WTC11 (cell line): Measurements from ENCODE around the gene HID1. TPM values are rescaled to one million over a fixed set of nuclear protein-coding genes. Genes with fewer than 3 reads are reported as not detected.
"Not testable (repeated sequence)": the region's sequence is repeated elsewhere in the genome, so short reads cannot be mapped to it uniquely, and the experiment has no call there.

Experiments
- ATAC-seq: fragments of 200-7000 bp; cut with Tn5 transposase; 2 replicates; pipeline ENCODE4 v1.10.0; 2021; ENCODE audit warnings: mild to moderate bottlenecking, moderate library complexity
- CTCF ChIA-PET: fragments of 300-600 bp; sonication (Branson Sonifier 250); formaldehyde crosslinking; loops from one replicate; lab custom pipeline; 2021; ENCODE audit warnings: antibody characterized with exemption; lab: Charles Lee
- POLR2A ChIA-PET: fragments of 350-600 bp; sonication (Branson Sonifier 250); formaldehyde crosslinking; loops from one replicate; lab custom pipeline; 2021; ENCODE audit warnings: antibody characterized with exemption; lab: Charles Lee
- DNase-seq: peaks from one replicate; pipeline ENCODE4 v3.0.0; 2021; ENCODE audit warnings: low spot score
- H3K27ac Mint-ChIP-seq: 2 replicates; pipeline ENCODE4 v1.8.0; 2021; ENCODE audit warnings: mixed read lengths
- H3K27me3 Mint-ChIP-seq: 2 replicates; pipeline ENCODE4 v1.8.0; 2021; ENCODE audit warnings: low read depth, mild to moderate bottlenecking, moderate library complexity, mixed read lengths
- H3K36me3 Mint-ChIP-seq: 2 replicates; pipeline ENCODE4 v1.8.0; 2021; ENCODE audit warnings: mixed read lengths
- H3K4me1 Mint-ChIP-seq: 2 replicates; pipeline ENCODE4 v1.8.0; 2022; ENCODE audit warnings: mixed read lengths
- H3K4me3 Mint-ChIP-seq: 2 replicates; pipeline ENCODE4 v1.8.0; 2021; ENCODE audit warnings: mild to moderate bottlenecking, moderate library complexity, mixed read lengths
- H3K9me3 Mint-ChIP-seq: 2 replicates; pipeline ENCODE4 v1.8.0; 2021; ENCODE audit warnings: mixed read lengths
- E2F5 ChIP-seq: sonication (generic); formaldehyde crosslinking; IDR thresholded peaks from 2 replicates; pipeline ENCODE4 v1.8.1; 2022; ENCODE audit warnings: mild to moderate bottlenecking, moderate library complexity, missing genetic modification reagents
- GTF2I ChIP-seq: fragments of 250-450 bp; sonication (Bioruptor Pico); conservative IDR thresholded peaks from 2 replicates; pipeline ENCODE4 v1.4.0; 2021; ENCODE audit warnings: mild to moderate bottlenecking
- HMGA2 ChIP-seq: fragments of 250-450 bp; sonication (Bioruptor Pico); IDR thresholded peaks from 2 replicates; pipeline ENCODE4 v1.4.0; 2021; ENCODE audit warnings: mild to moderate bottlenecking, moderate library complexity
- JUN ChIP-seq: sonication (generic); formaldehyde crosslinking; IDR thresholded peaks from 2 replicates; pipeline ENCODE4 v1.8.0; 2023; ENCODE audit warnings: mild to moderate bottlenecking, missing genetic modification reagents
- MAX ChIP-seq: sonication (generic); formaldehyde crosslinking; IDR thresholded peaks from 2 replicates; pipeline ENCODE4 v1.8.0; 2022; ENCODE audit warnings: mild to moderate bottlenecking, missing genetic modification reagents
- MLX ChIP-seq: sonication (generic); formaldehyde crosslinking; IDR thresholded peaks from 2 replicates; pipeline ENCODE4 v1.8.1; 2023; ENCODE audit warnings: mild to moderate bottlenecking, missing genetic modification reagents, moderate library complexity
- PREB ChIP-seq: sonication (generic); formaldehyde crosslinking; IDR thresholded peaks from 2 replicates; pipeline ENCODE4 v1.8.1; 2022; ENCODE audit warnings: mild to moderate bottlenecking, missing genetic modification reagents, moderate library complexity, borderline replicate concordance
- SMAD3 ChIP-seq: sonication (generic); formaldehyde crosslinking; IDR thresholded peaks from 2 replicates; pipeline ENCODE4 v1.8.0; 2022; ENCODE audit warnings: missing genetic modification reagents, mild to moderate bottlenecking, borderline replicate concordance
- TCF7 ChIP-seq: sonication (generic); formaldehyde crosslinking; IDR thresholded peaks from 2 replicates; pipeline ENCODE4 v1.8.0; 2022; ENCODE audit warnings: mild to moderate bottlenecking, low read depth, missing genetic modification reagents, moderate library complexity
- ZBTB21 ChIP-seq: sonication (generic); formaldehyde crosslinking; IDR thresholded peaks from 2 replicates; pipeline ENCODE4 v1.8.1; 2023; ENCODE audit warnings: mild to moderate bottlenecking, missing genetic modification reagents, borderline replicate concordance
- ZNF219 ChIP-seq: sonication (generic); formaldehyde crosslinking; IDR thresholded peaks from 2 replicates; pipeline ENCODE4 v1.8.0; 2023; ENCODE audit warnings: missing genetic modification reagents, mild to moderate bottlenecking, borderline replicate concordance
- ZNF232 ChIP-seq: sonication (generic); formaldehyde crosslinking; IDR thresholded peaks from 2 replicates; pipeline ENCODE4 v1.8.0; 2022; ENCODE audit warnings: mild to moderate bottlenecking, missing genetic modification reagents
- ZNF263 ChIP-seq: sonication (generic); formaldehyde crosslinking; IDR thresholded peaks from 2 replicates; pipeline ENCODE4 v1.8.1; 2022; ENCODE audit warnings: low read depth, mild to moderate bottlenecking, moderate library complexity, missing genetic modification reagents
- ZNF425 ChIP-seq: fragments of 250-450 bp; sonication (Bioruptor Pico); conservative IDR thresholded peaks from 2 replicates; pipeline ENCODE4 v1.9.0; 2021; ENCODE audit warnings: mild to moderate bottlenecking
- ZSCAN18 ChIP-seq: fragments of 250-450 bp; sonication (Bioruptor Pico); IDR thresholded peaks from 2 replicates; pipeline ENCODE4 v2.1.2; 2022; ENCODE audit warnings: mild to moderate bottlenecking, moderate library complexity
- total RNA-seq: library from RNA; stranded (reverse); gene quantifications from 3 replicates; pipeline ENCODE4 v1.2.3, GENCODE V29; 2021

Gene HID1
- total RNA-seq, 1 experiment from 2014 or later, result 16.7 TPM

GRCh38 chr17:74916136-74916850, 56.3 kb downstream of the HID1 start:
- peaks cover 26% of the 10 kb centered on the region for H3K27me3 Mint-ChIP-seq
- TF ChIP-seq ZNF425 (CRISPR knock-in tag) (no peak), TCF7 (no peak)
- no peak for DNase-seq
- H3K4me3 Mint-ChIP-seq, result no peak overlapping the region
- peaks cover 15% of the 10 kb centered on the region for H3K9me3 Mint-ChIP-seq
- CTCF ChIA-PET, result interaction anchor here (0.6 to 2.7 kb wide), 4 partner anchors 41 to 125 kb away, joined by 3 to 14 read pairs (median 5); no protein-coding TSS in a partner anchor
- peak overlapping the region; percentile 83; the same call in 1 of the 2 replicates for H3K27ac Mint-ChIP-seq
- H3K4me1 Mint-ChIP-seq, result peaks cover 11% of the 10 kb centered on the region
- POLR2A ChIA-PET, result interaction anchor here (0.9 kb wide), 1 partner anchor 96 kb away, joined by 3 read pairs; the partner anchor contains the start of gene MRPL58
- H3K36me3 Mint-ChIP-seq, result no peaks in the 10 kb centered on the region; the same call in 1 of the 2 replicates
- no peak for ATAC-seq

- H3K4me3 Mint-ChIP-seq, H3K27ac Mint-ChIP-seq, ATAC-seq, POLR2A ChIA-PET, DNase-seq, H3K36me3 Mint-ChIP-seq: not testable (repeated sequence)
- CTCF ChIA-PET, result interaction anchor here (1.6 kb wide), 1 partner anchor 46 kb away, joined by 5 read pairs; no protein-coding TSS in a partner anchor
- Mint-ChIP-seq H3K9me3 (peaks cover 18% of the 10 kb centered on the region), H3K27me3 (peaks cover 38% of the 10 kb centered on the region), H3K4me1 (peaks cover 38% of the 10 kb centered on the region)
These were observed 61.1 kb downstream of the HID1 start for GRCh38 chr17:74911423-74911822.

GRCh38 chr17:74909097-74909496, 63.5 kb downstream of the HID1 start:
- H3K4me3 Mint-ChIP-seq, POLR2A ChIA-PET, H3K36me3 Mint-ChIP-seq, H3K27ac Mint-ChIP-seq, ATAC-seq, DNase-seq: not testable (repeated sequence)
- CTCF ChIA-PET, result interaction anchor here (1.0 to 1.2 kb wide), 3 partner anchors 10 to 15 kb away, joined by 3 to 4 read pairs (median 3); partner anchors contain the start of gene OTOP2
- peak; percentile 55; the same call in 1 of the 2 replicates for TF ChIP-seq MAX
- H3K27me3 Mint-ChIP-seq, result peaks cover 36% of the 10 kb centered on the region
- H3K9me3 Mint-ChIP-seq, result peaks cover 20% of the 10 kb centered on the region
- peaks cover 40% of the 10 kb centered on the region for H3K4me1 Mint-ChIP-seq

- ChIA-PET CTCF (interaction anchor here (0.9 to 1.6 kb wide), 5 partner anchors 18 to 54 kb away, joined by 3 to 9 read pairs (median 4); partner anchors contain the start of gene FDXR), POLR2A (interaction anchor here (1.5 kb wide), 1 partner anchor 34 kb away, joined by 3 read pairs; the partner anchor contains the start of gene FDXR)
- H3K4me1 Mint-ChIP-seq, result peaks cover 40% of the 10 kb centered on the region
- H3K4me3 Mint-ChIP-seq, result no peak overlapping the region
- TF ChIP-seq SMAD3 (CRISPR knock-in tag) (no peak), E2F5 (CRISPR knock-in tag) (no peak), PREB (CRISPR knock-in tag) (no peak), ZNF219 (no peak), MAX (no peak), ZNF232 (no peak), JUN (no peak), MLX (no peak), GTF2I (CRISPR knock-in tag) (no peak), ZNF263 (CRISPR knock-in tag) (no peak), ZSCAN18 (no peak), ZBTB21 (CRISPR knock-in tag) (no peak), HMGA2 (CRISPR knock-in tag) (no peak)
- peaks cover 19% of the 10 kb centered on the region for H3K27me3 Mint-ChIP-seq
- 0 out of 2 replicates have a peak, but pooled peaks cover 3% of the 10 kb centered on the region for H3K36me3 Mint-ChIP-seq
- DNase-seq (no peak), ATAC-seq (no peak)
- no peak overlapping the region for H3K27ac Mint-ChIP-seq
- H3K9me3 Mint-ChIP-seq, result peaks cover 5% of the 10 kb centered on the region
These were observed 65.5 kb downstream of the HID1 start for GRCh38 chr17:74907012-74907411.
